ENCODE results near the gene NIBAN1. TPM values are rescaled to one million over a fixed set of nuclear protein-coding genes. Genes with fewer than 3 reads are reported as not detected.

The NIBAN1 gene, protein sequence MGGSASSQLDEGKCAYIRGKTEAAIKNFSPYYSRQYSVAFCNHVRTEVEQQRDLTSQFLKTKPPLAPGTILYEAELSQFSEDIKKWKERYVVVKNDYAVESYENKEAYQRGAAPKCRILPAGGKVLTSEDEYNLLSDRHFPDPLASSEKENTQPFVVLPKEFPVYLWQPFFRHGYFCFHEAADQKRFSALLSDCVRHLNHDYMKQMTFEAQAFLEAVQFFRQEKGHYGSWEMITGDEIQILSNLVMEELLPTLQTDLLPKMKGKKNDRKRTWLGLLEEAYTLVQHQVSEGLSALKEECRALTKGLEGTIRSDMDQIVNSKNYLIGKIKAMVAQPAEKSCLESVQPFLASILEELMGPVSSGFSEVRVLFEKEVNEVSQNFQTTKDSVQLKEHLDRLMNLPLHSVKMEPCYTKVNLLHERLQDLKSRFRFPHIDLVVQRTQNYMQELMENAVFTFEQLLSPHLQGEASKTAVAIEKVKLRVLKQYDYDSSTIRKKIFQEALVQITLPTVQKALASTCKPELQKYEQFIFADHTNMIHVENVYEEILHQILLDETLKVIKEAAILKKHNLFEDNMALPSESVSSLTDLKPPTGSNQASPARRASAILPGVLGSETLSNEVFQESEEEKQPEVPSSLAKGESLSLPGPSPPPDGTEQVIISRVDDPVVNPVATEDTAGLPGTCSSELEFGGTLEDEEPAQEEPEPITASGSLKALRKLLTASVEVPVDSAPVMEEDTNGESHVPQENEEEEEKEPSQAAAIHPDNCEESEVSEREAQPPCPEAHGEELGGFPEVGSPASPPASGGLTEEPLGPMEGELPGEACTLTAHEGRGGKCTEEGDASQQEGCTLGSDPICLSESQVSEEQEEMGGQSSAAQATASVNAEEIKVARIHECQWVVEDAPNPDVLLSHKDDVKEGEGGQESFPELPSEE
- 2.6 and 3.1 TPM in 2 replicates for total RNA-seq

DNA sequence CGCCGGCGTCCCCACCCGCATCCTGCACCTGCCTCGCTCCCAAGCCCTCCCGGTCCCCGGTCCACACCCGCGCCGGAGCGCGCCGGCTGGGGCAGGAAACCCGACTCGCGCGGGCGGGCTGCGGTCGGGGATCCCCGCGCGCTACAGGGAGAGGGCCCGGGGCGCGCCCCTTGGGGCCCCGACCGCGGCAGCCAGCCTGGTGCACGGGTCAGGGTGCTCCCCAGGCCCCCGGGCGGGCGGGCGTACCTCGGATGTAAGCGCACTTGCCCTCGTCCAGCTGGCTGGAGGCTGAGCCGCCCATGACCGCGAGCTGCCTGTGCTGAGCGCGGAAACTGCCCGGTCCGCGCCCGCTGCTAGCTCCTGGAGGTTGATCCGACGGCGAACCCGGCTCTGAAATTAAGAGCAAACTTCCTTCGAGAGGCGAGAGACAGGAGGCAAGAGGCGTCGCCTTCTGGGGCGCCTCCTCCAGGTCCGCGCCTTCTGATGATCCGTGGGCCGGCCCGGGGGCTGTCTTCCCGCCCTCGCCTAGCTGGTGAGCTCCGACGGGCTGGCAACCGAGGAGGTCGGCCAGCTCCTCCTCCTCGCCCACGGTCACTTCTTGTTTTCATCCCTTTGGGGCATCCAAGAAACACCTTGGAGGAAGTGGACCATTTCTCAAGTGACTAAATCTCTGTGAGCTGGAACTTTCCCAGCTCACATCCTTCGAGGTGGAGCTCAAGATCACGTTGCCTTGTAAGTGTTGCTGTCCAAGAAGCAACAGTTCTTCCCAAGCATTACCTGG, at the start of gene NIBAN1:
Gene NIBAN1, minus strand, starts transcription at position 453 of the 781 bp plus-strand sequence. Its CDS starts 152 bp downstream, at position 301.

Other genes starting within 250 kb of the NIBAN1 start
- gene EDEM3, start 219.7 kb downstream of the NIBAN1 start, total RNA-seq: 20.4 and 20.5 TPM in 2 replicates
- gene RNF2, start 71.0 kb upstream of the NIBAN1 start, total RNA-seq: 9.5 and 11.1 TPM in 2 replicates
- 14.8 and 20.9 TPM in 2 replicates for gene TRMT1L, start 182.4 kb upstream of the NIBAN1 start, total RNA-seq
- 1.5 and 1.7 TPM in 2 replicates for gene SWT1, start 182.7 kb upstream of the NIBAN1 start, total RNA-seq

Data from airway epithelial cell (primary cell).